CD14-positive monocyte (primary cell): ENCODE results near the gene TENT4A. TPM values are rescaled to one million over a fixed set of nuclear protein-coding genes. Genes with fewer than 3 reads are reported as not detected.

Experiments used
- DNase-seq, 3 donors: peaks; one replicate each; pipeline ENCODE4 v3.0.0-alpha.2; 2011 to 2022
- H2AFZ ChIP-seq: 2 replicates; pipeline ENCODE4 v1.6.0; 2012; ENCODE audit warnings: mild to moderate bottlenecking, low read depth, low read length, inconsistent platforms; ENCODE audit not compliant: insufficient read depth, poor library complexity, severe bottlenecking
- H3K27ac ChIP-seq, 2 donors: 1 replicate in 1 of 2; 2 replicates in 1 of 2; pipeline ENCODE4 v1.5.1; 2012 to 2013; ENCODE audit warnings: low read length in 2 of 2, control low read depth in 1 of 2, inconsistent platforms in 1 of 2, low read depth in 1 of 2, mild to moderate bottlenecking in 1 of 2
- H3K27me3 ChIP-seq, 2 donors: one replicate each; pipeline versions ENCODE4 v1.6.0 to v1.6.1; 2011 to 2013; ENCODE audit warnings: low read length in 2 of 2; ENCODE audit not compliant: control insufficient read depth in 2 of 2, insufficient read depth in 2 of 2
- H3K36me3 ChIP-seq, 2 donors: replicated peaks in 1 of 2; 1 replicate in 1 of 2; 2 replicates in 1 of 2; pipeline versions ENCODE4 v1.5.1 to v1.6.1; 2012 to 2013; ENCODE audit warnings: low read length in 2 of 2, control low read depth in 1 of 2, inconsistent platforms in 1 of 2, mild to moderate bottlenecking in 1 of 2; ENCODE audit not compliant: insufficient read depth in 2 of 2, control insufficient read depth in 1 of 2
- H3K4me1 ChIP-seq, 2 donors: 1 replicate in 1 of 2; 2 replicates in 1 of 2; pipeline versions ENCODE4 v1.5.1 to v1.6.1; 2012 to 2013; ENCODE audit warnings: low read length in 2 of 2, control low read depth in 1 of 2, inconsistent platforms in 1 of 2, mild to moderate bottlenecking in 1 of 2, moderate library complexity in 1 of 2; ENCODE audit not compliant: insufficient read depth in 2 of 2, control insufficient read depth in 1 of 2
- H3K4me2 ChIP-seq: replicated peaks from 2 replicates; pipeline ENCODE3; 2012; ENCODE audit warnings: low read length, moderate library complexity, mild to moderate bottlenecking; ENCODE audit not compliant: poor library complexity, severe bottlenecking; ENCODE audit errors: extremely low read depth
- H3K4me3 ChIP-seq, 3 experiments: fragments of 200-600 bp in 1 of 3; sonication (generic) in 1 of 3; replicated peaks in 1 of 3; 1 replicate in 2 of 3; 2 replicates in 1 of 3; pipeline ENCODE4 v1.5.1; 2011 to 2013; ENCODE audit warnings: low read length in 3 of 3, mild to moderate bottlenecking in 3 of 3, control low read depth in 2 of 3, low read depth in 2 of 3, inconsistent platforms in 1 of 3, moderate library complexity in 1 of 3
- H3K79me2 ChIP-seq: 2 replicates; pipeline ENCODE4 v1.6.0; 2012; ENCODE audit warnings: mild to moderate bottlenecking, control low read depth, inconsistent platforms, low read length, moderate library complexity; ENCODE audit not compliant: insufficient read depth
- H3K9ac ChIP-seq: 2 replicates; pipeline ENCODE4 v1.6.0; 2017; ENCODE audit warnings: low read length, mild to moderate bottlenecking; ENCODE audit not compliant: insufficient read depth, poor library complexity, severe bottlenecking
- H3K9me3 ChIP-seq, 2 donors: replicated peaks in 1 of 2; 1 replicate in 1 of 2; 2 replicates in 1 of 2; pipeline versions ENCODE4 v1.5.1 to v1.6.1; 2012 to 2013; ENCODE audit warnings: low read length in 2 of 2, control low read depth in 1 of 2; ENCODE audit not compliant: control insufficient read depth in 1 of 2, insufficient read depth in 1 of 2
- H4K20me1 ChIP-seq: 2 replicates; pipeline ENCODE4 v1.6.0; 2012; ENCODE audit warnings: mild to moderate bottlenecking, low read length, control low read depth, moderate library complexity; ENCODE audit not compliant: insufficient read depth
- H3K27ac Mint-ChIP-seq, 7 donors: one replicate each; pipeline ENCODE4 v1.8.0; 2020; ENCODE audit warnings: mild to moderate bottlenecking in 7 of 7, mixed read lengths in 7 of 7, moderate library complexity in 6 of 7, inconsistent platforms in 2 of 7
- H3K27me3 Mint-ChIP-seq, 3 donors: one replicate each; pipeline ENCODE4 v1.8.0; 2021 to 2022; ENCODE audit warnings: low read depth in 3 of 3, mild to moderate bottlenecking in 3 of 3, mixed read lengths in 3 of 3, moderate library complexity in 3 of 3, inconsistent platforms in 1 of 3
- H3K36me3 Mint-ChIP-seq, 2 donors: one replicate each; pipeline ENCODE4 v1.8.0; 2020; ENCODE audit warnings: mixed read lengths in 2 of 2, inconsistent platforms in 1 of 2, mild to moderate bottlenecking in 1 of 2
- H3K4me1 Mint-ChIP-seq: one replicate; pipeline ENCODE4 v1.8.0; 2020; ENCODE audit warnings: mild to moderate bottlenecking, mixed read lengths
- H3K4me3 Mint-ChIP-seq, 2 donors: one replicate each; pipeline ENCODE4 v1.8.0; 2020; ENCODE audit warnings: mild to moderate bottlenecking in 2 of 2, mixed read lengths in 2 of 2, moderate library complexity in 1 of 2
- H3K9me3 Mint-ChIP-seq, 7 donors: one replicate each; pipeline ENCODE4 v1.8.0; 2020 to 2022; ENCODE audit warnings: mixed read lengths in 7 of 7, mild to moderate bottlenecking in 6 of 7, moderate library complexity in 6 of 7, inconsistent platforms in 2 of 7
- CTCF ChIP-seq: fragments of 200-600 bp; IDR thresholded peaks from one replicate; pipeline ENCODE4 v1.8.0; 2022; ENCODE audit warnings: antibody characterized with exemption, mild to moderate bottlenecking
- WGBS: methylation state at CpG from one replicate; pipeline ENCODE4 v1.1.5; 2013; ENCODE audit warnings: missing lambda C conversion rate; ENCODE audit not compliant: insufficient coverage; 5-methylcytosine and 5-hydroxymethylcytosine counted together
- intact Hi-C, 2 donors: fragments of 100-400 bp; cut with micrococcal nuclease; formaldehyde crosslinking; loops; one replicate each; pipeline versions ENCODE4 v1.15.0 to v1.15.1; 2023
- polyA plus RNA-seq, 3 donors: library from polyadenylated mRNA; depleted of rRNA in 1 of 3; unstranded in 2 of 3; stranded (reverse) in 1 of 3; fragments of 300-500 nt in 2 of 3; fragments of >200 nt in 1 of 3; fragmentation: Illumina TruSeq in 2 of 3; gene quantifications; 1 replicate in 2 of 3; 2 replicates in 1 of 3; pipeline ENCODE4 v1.2.3, GENCODE V29; 2012 to 2021

TENT4A gene
- polyA plus RNA-seq, 3 donors = 0.17 to 15.6 (median 0.44) TPM

GRCh38 chr5:6687505-6687904 is 25.7 kb upstream of the TENT4A start:
- no peak for DNase-seq
- no peaks in the 10 kb centered on the region for H3K36me3 ChIP-seq
- intact Hi-C loops = no loop called here
- no peak overlapping the region for H3K4me2 ChIP-seq
- H3K9me3 ChIP-seq = no peaks in the 10 kb centered on the region
- peak overlapping the region in 1 of 2 donors; percentile 66 for H3K4me3 Mint-ChIP-seq
- H3K27me3 ChIP-seq = peaks cover 17 to 33% of the 10 kb centered on the region in 2 donors
- H3K27ac Mint-ChIP-seq = no peak overlapping the region
- no peak overlapping the region for H3K9ac ChIP-seq
- H3K4me3 ChIP-seq = no peak overlapping the region
- H4K20me1 ChIP-seq = no peaks in the 10 kb centered on the region
- no peaks in the 10 kb centered on the region for H3K4me1 ChIP-seq
- H2AFZ ChIP-seq = no peak overlapping the region
- H3K4me1 Mint-ChIP-seq = peaks cover 4% of the 10 kb centered on the region
- H3K79me2 ChIP-seq = no peaks in the 10 kb centered on the region
- 91% methylated on average over 7 of the region's 9 CpGs for WGBS
- peaks cover 0 to 4% (median 2%) of the 10 kb centered on the region in 7 donors for H3K9me3 Mint-ChIP-seq
- TF ChIP-seq CTCF = no peak
- H3K27ac ChIP-seq = no peak overlapping the region
- H3K36me3 Mint-ChIP-seq = no peaks in the 10 kb centered on the region
- H3K27me3 Mint-ChIP-seq = peaks cover 39 to 55% (median 40%) of the 10 kb centered on the region in 3 donors

DNA sequence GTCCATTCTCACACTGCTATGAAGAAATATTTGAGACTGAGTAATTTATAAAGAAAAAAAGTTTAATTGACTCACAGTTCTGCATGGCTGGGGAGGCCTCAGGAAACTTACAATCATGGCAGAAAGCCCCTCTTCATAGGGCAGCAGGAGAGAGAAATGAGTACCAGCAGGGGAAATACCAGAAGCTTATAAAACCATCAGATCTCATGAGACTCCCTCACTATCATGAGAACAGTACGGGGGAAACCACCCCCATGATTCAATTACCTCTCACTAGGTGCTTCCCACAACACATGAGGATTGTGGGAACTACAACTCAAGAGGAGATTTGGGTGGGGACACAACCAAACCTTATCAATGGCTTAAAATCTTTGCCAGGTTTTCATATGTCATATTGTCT is 20.3 kb upstream of the TENT4A start:
- Mint-ChIP-seq H3K27me3 (peaks cover 23 to 45% (median 24%) of the 10 kb centered on the region in 3 donors), H3K9me3 (peaks cover 0 to 12% (median 3%) of the 10 kb centered on the region in 7 donors), H3K4me1 (no peaks in the 10 kb centered on the region), H3K27ac (no peak overlapping the region), H3K4me3 (no peak overlapping the region), H3K36me3 (no peaks in the 10 kb centered on the region)
- Histone ChIP-seq H4K20me1 (no peaks in the 10 kb centered on the region), H3K9ac (no peak overlapping the region), H3K4me1 (no peaks in the 10 kb centered on the region), H3K4me2 (no peak overlapping the region), H3K79me2 (no peaks in the 10 kb centered on the region), H3K9me3 (no peaks in the 10 kb centered on the region), H3K27me3 (peaks cover 4 to 32% of the 10 kb centered on the region in 2 donors), H3K36me3 (no peaks in the 10 kb centered on the region), H3K27ac (no peak overlapping the region), H3K4me3 (no peak overlapping the region), H2AFZ (no peak overlapping the region)
- intact Hi-C loops = no loop called here
- TF ChIP-seq CTCF = no peak
- no CpG with 5 or more reads among the region's 1 CpG for WGBS
- DNase-seq = peak in 1 of 3 donors; percentile 49
